Keratinocyte (primary cell): ENCODE results near the gene SMARCA2.

Experiments used
- CTCF ChIP-seq, 3 experiments: IDR thresholded peaks in 1 of 3; conservative IDR thresholded peaks in 1 of 3; optimal IDR thresholded peaks in 1 of 3; 2 replicates in 2 of 3; 3 replicates in 1 of 3; pipeline versions ENCODE3 to v1.5.1; 2011; ENCODE audit warnings: low read length in 3 of 3, mild to moderate bottlenecking in 3 of 3, moderate library complexity in 2 of 3, control low read depth in 1 of 3, inconsistent platforms in 1 of 3; ENCODE audit not compliant: insufficient read depth in 2 of 3; ENCODE audit errors: extremely low read depth in 1 of 3
- EZH2 ChIP-seq: IDR thresholded peaks from one replicate; pipeline ENCODE4 v1.6.1; 2012; ENCODE audit warnings: inconsistent platforms, mild to moderate bottlenecking, low read length, moderate library complexity

- TF ChIP-seq CTCF (optimal IDR thresholded peaks at IDR 0.05 in 1 of 3, IDR thresholded peaks at IDR 0.05 in 1 of 3, conservative IDR thresholded peaks at IDR 0.05 in 1 of 3; ENCODE audit: extremely low read depth in 1 of 3, insufficient read depth in 2 of 3, low read length in 3 of 3): no peak
- TF ChIP-seq EZH2: no peak
Observed at GRCh38 chr9:2021731-2022130, 6.6 kb downstream of the SMARCA2 start.
